IMR-90 (cell line): ENCODE measurements around the gene AS3MT. TPM values are rescaled to one million over a fixed set of nuclear protein-coding genes. Genes with fewer than 3 reads are reported as not detected.

Experiments used
- ATAC-seq: fragments of 200-7000 bp; cut with Tn5 transposase; 2 replicates; pipeline ENCODE4 v1.9.1; 2020; ENCODE audit warnings: low read depth, mild to moderate bottlenecking, moderate library complexity
- BruUV-seq: library from RNA; stranded (reverse); fragments of 400-500 nt; replicated peaks from 2 replicates; lab custom pipeline; 2021; lab: Mats Ljungman, UMichigan
- CTCF ChIA-PET: fragments of 300-600 bp; formaldehyde crosslinking; extraction: SDS; loops from one replicate; lab custom pipeline; 2021; ENCODE audit warnings: antibody characterized with exemption; lab: Yijun Ruan, JAX
- POLR2A ChIA-PET: fragments of 300-600 bp; sonication (Branson Sonifier 250); formaldehyde crosslinking; loops from one replicate; lab custom pipeline; 2022; ENCODE audit warnings: antibody characterized with exemption; ENCODE audit not compliant: unreplicated experiment; lab: Charles Lee
- DNase-seq: peaks from one replicate; pipeline ENCODE4 v3.0.0; 2013
- H2AFZ ChIP-seq: replicated peaks from 2 replicates; pipeline ENCODE3; 2013; ENCODE audit warnings: low read length, mild to moderate bottlenecking; ENCODE audit not compliant: poor library complexity
- H2AK5ac ChIP-seq: 2 replicates; pipeline ENCODE4 v1.6.1; 2013; ENCODE audit warnings: low read depth, low read length, inconsistent platforms
- H2AK9ac ChIP-seq: replicated peaks from 2 replicates; pipeline ENCODE3; 2013; ENCODE audit warnings: mild to moderate bottlenecking, low read depth, low read length, moderate library complexity; ENCODE audit not compliant: poor library complexity
- H2BK120ac ChIP-seq: 2 replicates; pipeline ENCODE4 v1.6.1; 2013; ENCODE audit warnings: low read depth, low read length, inconsistent platforms
- H2BK15ac ChIP-seq: 3 replicates; pipeline ENCODE4 v1.6.1; 2013; ENCODE audit warnings: low read depth, low read length, inconsistent platforms
- H2BK20ac ChIP-seq: 2 replicates; pipeline ENCODE4 v1.6.1; 2013; ENCODE audit warnings: low read depth, mild to moderate bottlenecking, inconsistent platforms, low read length, moderate library complexity
- H2BK5ac ChIP-seq: 2 replicates; pipeline ENCODE4 v1.6.1; 2013; ENCODE audit warnings: mild to moderate bottlenecking, low read depth, low read length, inconsistent platforms; ENCODE audit not compliant: poor library complexity, severe bottlenecking
- H3K14ac ChIP-seq: replicated peaks from 2 replicates; pipeline ENCODE4 v1.6.1; 2013; ENCODE audit warnings: low read depth, low read length, inconsistent platforms
- H3K18ac ChIP-seq: 2 replicates; pipeline ENCODE4 v1.6.1; 2013; ENCODE audit warnings: low read depth, low read length, control low read depth
- H3K23ac ChIP-seq: 2 replicates; pipeline ENCODE4 v1.6.1; 2013; ENCODE audit warnings: low read depth, low read length, inconsistent platforms
- H3K27ac ChIP-seq: 2 replicates; pipeline ENCODE4 v1.5.1; 2013; ENCODE audit warnings: mild to moderate bottlenecking, control low read depth, low read length; ENCODE audit not compliant: insufficient read depth
- H3K27me3 ChIP-seq: 2 replicates; pipeline ENCODE4 v1.6.1; 2013; ENCODE audit warnings: low read length; ENCODE audit not compliant: control insufficient read depth, insufficient read depth
- H3K36me3 ChIP-seq: 2 replicates; pipeline ENCODE4 v1.6.1; 2013; ENCODE audit warnings: low read length, mixed read lengths; ENCODE audit not compliant: control insufficient read depth, insufficient read depth
- H3K4ac ChIP-seq: 2 replicates; pipeline ENCODE4 v1.6.1; 2013; ENCODE audit warnings: low read depth, low read length, inconsistent platforms
- H3K4me1 ChIP-seq: 2 replicates; pipeline ENCODE4 v1.6.1; 2013; ENCODE audit warnings: low read length, mixed read lengths; ENCODE audit not compliant: control insufficient read depth, insufficient read depth
- H3K4me2 ChIP-seq: 2 replicates; pipeline ENCODE4 v1.6.1; 2013; ENCODE audit warnings: low read depth, mild to moderate bottlenecking, control low read depth, low read length, moderate library complexity
- H3K4me3 ChIP-seq: 2 replicates; pipeline ENCODE4 v1.5.1; 2013; ENCODE audit warnings: low read depth, mild to moderate bottlenecking, control low read depth, low read length, moderate library complexity; ENCODE audit not compliant: insufficient read depth
- H3K56ac ChIP-seq: 2 replicates; pipeline ENCODE4 v1.6.1; 2013; ENCODE audit warnings: low read length, inconsistent platforms; ENCODE audit not compliant: insufficient read depth; ENCODE audit errors: extremely low read depth
- H3K79me1 ChIP-seq, 2 experiments: 2 replicates each; pipeline ENCODE4 v1.6.1; 2013; ENCODE audit warnings: low read length in 2 of 2, inconsistent platforms in 1 of 2, low read depth in 1 of 2
- H3K9ac ChIP-seq: 2 replicates; pipeline ENCODE4 v1.6.1; 2013; ENCODE audit warnings: low read depth, low read length, control low read depth
- H3K9me1 ChIP-seq: 2 replicates; pipeline ENCODE4 v1.6.1; 2013; ENCODE audit warnings: low read length, inconsistent platforms; ENCODE audit not compliant: insufficient read depth
- H3K9me3 ChIP-seq: 2 replicates; pipeline ENCODE4 v1.6.1; 2013; ENCODE audit warnings: low read length; ENCODE audit not compliant: control insufficient read depth, insufficient read depth
- H4K20me1 ChIP-seq: 2 replicates; pipeline ENCODE4 v1.6.1; 2013; ENCODE audit warnings: low read length, inconsistent platforms; ENCODE audit not compliant: insufficient read depth
- H4K5ac ChIP-seq: 2 replicates; pipeline ENCODE4 v1.6.1; 2013; ENCODE audit warnings: mild to moderate bottlenecking, low read depth, low read length, control low read depth
- H4K8ac ChIP-seq, 2 experiments: 2 replicates each; pipeline ENCODE4 v1.6.1; 2013; ENCODE audit warnings: low read depth in 2 of 2, low read length in 2 of 2, control low read depth in 1 of 2, inconsistent platforms in 1 of 2
- H4K91ac ChIP-seq: 2 replicates; pipeline ENCODE4 v1.6.1; 2013; ENCODE audit warnings: low read depth, low read length, inconsistent platforms; ENCODE audit not compliant: insufficient read depth
- BHLHE40 ChIP-seq: fragments of 150-350 bp; IDR thresholded peaks from 2 replicates; pipeline ENCODE4 v1.6.1; 2016; ENCODE audit warnings: mild to moderate bottlenecking, low read depth, low read length
- CEBPB ChIP-seq: IDR thresholded peaks from 2 replicates; pipeline ENCODE4 v1.6.1; 2012; ENCODE audit warnings: low read depth, low read length, improper control_type of control experiment
- CHD1 ChIP-seq: IDR thresholded peaks from 2 replicates; pipeline ENCODE4 v1.6.1; 2012; ENCODE audit warnings: low read depth, low read length, improper control_type of control experiment
- CTCF ChIP-seq: conservative IDR thresholded peaks from 2 replicates; pipeline ENCODE4 v1.5.1; 2012; ENCODE audit warnings: mild to moderate bottlenecking, low read depth, low read length, improper control_type of control experiment
- ELK1 ChIP-seq: fragments of 150-350 bp; IDR thresholded peaks from 2 replicates; pipeline ENCODE4 v1.6.1; 2016; ENCODE audit warnings: low read depth, mild to moderate bottlenecking, low read length, moderate library complexity, borderline replicate concordance
- FOS ChIP-seq: fragments of 150-350 bp; IDR thresholded peaks from 2 replicates; pipeline ENCODE4 v1.6.1; 2016; ENCODE audit warnings: low read depth, low read length
- MAFK ChIP-seq: IDR thresholded peaks from 2 replicates; pipeline ENCODE4 v1.6.1; 2012; ENCODE audit warnings: low read depth, low read length, improper control_type of control experiment
- MAZ ChIP-seq: IDR thresholded peaks from 2 replicates; pipeline ENCODE4 v1.6.1; 2012; ENCODE audit warnings: low read depth, mild to moderate bottlenecking, low read length, improper control_type of control experiment, moderate library complexity, borderline replicate concordance
- MXI1 ChIP-seq: IDR thresholded peaks from 2 replicates; pipeline ENCODE4 v1.6.1; 2012; ENCODE audit warnings: low read depth, mild to moderate bottlenecking, low read length, moderate library complexity, borderline replicate concordance
- NFE2L2 ChIP-seq: fragments of 150-350 bp; IDR thresholded peaks from 2 replicates; pipeline ENCODE4 v1.6.1; 2016; ENCODE audit warnings: low read depth, mild to moderate bottlenecking, low read length
- RAD21 ChIP-seq: IDR thresholded peaks from 2 replicates; pipeline ENCODE4 v1.6.1; 2012; ENCODE audit warnings: low read length, improper control_type of control experiment
- RCOR1 ChIP-seq: IDR thresholded peaks from 2 replicates; pipeline ENCODE4 v1.6.1; 2012; ENCODE audit warnings: mild to moderate bottlenecking, low read length, improper control_type of control experiment; ENCODE audit not compliant: insufficient replicate concordance
- RFX5 ChIP-seq: IDR thresholded peaks from 2 replicates; pipeline ENCODE4 v1.8.0; 2012; ENCODE audit warnings: low read depth, mild to moderate bottlenecking, low read length, moderate library complexity
- SMC3 ChIP-seq: fragments of 150-350 bp; IDR thresholded peaks from 2 replicates; pipeline ENCODE4 v1.6.1; 2016; ENCODE audit warnings: low read depth, mild to moderate bottlenecking, antibody characterized with exemption, low read length, moderate library complexity
- USF2 ChIP-seq: fragments of 150-350 bp; IDR thresholded peaks from 2 replicates; pipeline ENCODE4 v1.6.1; 2017; ENCODE audit warnings: mild to moderate bottlenecking, antibody characterized with exemption, low read length, low read depth
- WGBS, 2 experiments: methylation state at CpG; one replicate each; pipeline versions ENCODE4 v1.1.5 to v1.1.7; 2013; ENCODE audit warnings: missing lambda C conversion rate in 2 of 2; ENCODE audit not compliant: insufficient read length in 1 of 2; ENCODE audit errors: extremely low coverage in 2 of 2; 5-methylcytosine and 5-hydroxymethylcytosine counted together
- dilution Hi-C: fragments of 300-500 bp; cut with HindIII; formaldehyde crosslinking; loops from one replicate; pipeline ENCODE4 v1.14.3; 2018; ENCODE audit warnings: low sequenced_read_pairs; ENCODE audit not compliant: unreplicated experiment
- in situ Hi-C: fragments of 300-500 bp; cut with MboI; formaldehyde crosslinking; loops from 3 replicates; pipeline ENCODE4 v1.14.3; 2019; ENCODE audit warnings: low sequenced_read_pairs, inconsistent platforms, mixed read lengths
- intact Hi-C: fragments of 100-400 bp; cut with micrococcal nuclease; formaldehyde crosslinking; loops from 2 replicates; pipeline ENCODE4 v1.10.0; 2022
- polyA plus RNA-seq, 3 experiments: library from polyadenylated mRNA; depleted of rRNA; stranded (reverse); fragments of >200 nt; gene quantifications; 2 replicates each; pipeline ENCODE4 v1.2.3, GENCODE V29; 2012; ENCODE audit warnings: low replicate concordance in 1 of 3
- total RNA-seq: library from RNA; depleted of rRNA; stranded (reverse); fragments of >200 nt; gene quantifications from 2 replicates; pipeline ENCODE4 v1.2.3, GENCODE V29; 2012

The AS3MT gene
- total and polyA plus RNA-seq, 2 of the 4 experiments (the other 2 are of a cell fraction): 2.7 to 3.6 TPM

GRCh38 chr10:102918817-102919245 is 49.6 kb downstream of the AS3MT start:
- peak overlapping the region; percentile 85 for H2BK5ac ChIP-seq
- dilution Hi-C loops (no loop called here), intact Hi-C loops (loop anchor here (1.0 kb wide), 2 partner anchors 126 to 273 kb away; no protein-coding TSS in a partner anchor), in situ Hi-C loops (loop anchor here (5.0 kb wide), 2 partner anchors 143 to 323 kb away; no protein-coding TSS in a partner anchor)
- H3K56ac ChIP-seq: no peak overlapping the region
- H2BK20ac ChIP-seq: peak overlapping the region; percentile 43; the same call in 1 of the 2 replicates
- H4K91ac ChIP-seq: peak overlapping the region; percentile 79
- ChIA-PET POLR2A (no interaction called here), CTCF (interaction anchor here (1.0 to 1.8 kb wide), 5 partner anchors 11 to 325 kb away, joined by 3 to 6 read pairs (median 4); no protein-coding TSS in a partner anchor)
- H4K20me1 ChIP-seq: peaks cover 28% of the 10 kb centered on the region; the same call in 1 of the 2 replicates
- peak overlapping the region; percentile 88 for H2AK9ac ChIP-seq
- peak overlapping the region; percentile 89 for H3K4ac ChIP-seq
- peak overlapping the region; percentile 93 for H3K23ac ChIP-seq
- ATAC-seq (no peak), DNase-seq (no peak)
- no peaks in the 10 kb centered on the region for H3K36me3 ChIP-seq
- H2AK5ac ChIP-seq: peak overlapping the region; percentile 89
- H3K18ac ChIP-seq: peak overlapping the region; percentile 47
- 1% methylated on average over 28 of the region's 49 CpGs; no CpG with 5 or more reads in 1 of the 2 experiments for WGBS, 2 experiments
- BruUV-seq: no TSS peak
- H3K4me1 ChIP-seq: peaks cover 2% of the 10 kb centered on the region; the same call in 1 of the 2 replicates
- peak overlapping the region; percentile 72 for H3K4me3 ChIP-seq
- H3K27ac ChIP-seq: peak overlapping the region; percentile 91
- peak overlapping the region; percentile 84; the same call in 2 of the 3 replicates for H2BK15ac ChIP-seq
- peak overlapping the region; percentile 99 for H2AFZ ChIP-seq
- H3K27me3 ChIP-seq: no peaks in the 10 kb centered on the region
- peak overlapping the region; percentile 90 for H3K14ac ChIP-seq
- peak overlapping the region; percentile 25 for H4K5ac ChIP-seq
- H4K8ac ChIP-seq: peak overlapping the region; percentile 71 to 84; a peak in 2 of 4 replicates
- peaks cover 3% of the 10 kb centered on the region; the same call in 1 of the 2 replicates for H3K9me1 ChIP-seq
- peak overlapping the region; percentile 86 for H3K4me2 ChIP-seq
- peak overlapping the region; percentile 83 for H3K9ac ChIP-seq
- H3K9me3 ChIP-seq: no peaks in the 10 kb centered on the region
- peak overlapping the region; percentile 80 for H2BK120ac ChIP-seq
- H3K79me1 ChIP-seq: peaks cover 0 to 39% of the 10 kb centered on the region in 2 experiments; a peak in 3 of 4 replicates
- TF ChIP-seq RFX5: no peak
- no peak for TF ChIP-seq RAD21
- TF ChIP-seq SMC3: no peak
- no peak for TF ChIP-seq BHLHE40
- TF ChIP-seq MAZ: no peak
- TF ChIP-seq ELK1: no peak
- TF ChIP-seq RCOR1: no peak
- no peak for TF ChIP-seq FOS
- TF ChIP-seq CEBPB: no peak
- no peak for TF ChIP-seq NFE2L2
- TF ChIP-seq MAFK: no peak
- no peak; the same call in 1 of the 2 replicates for TF ChIP-seq CTCF
- no peak for TF ChIP-seq USF2
- TF ChIP-seq CHD1: no peak
- no peak for TF ChIP-seq MXI1
